ENCODE data around the gene SPTB.

- TF ChIP-seq, protein P1, sequence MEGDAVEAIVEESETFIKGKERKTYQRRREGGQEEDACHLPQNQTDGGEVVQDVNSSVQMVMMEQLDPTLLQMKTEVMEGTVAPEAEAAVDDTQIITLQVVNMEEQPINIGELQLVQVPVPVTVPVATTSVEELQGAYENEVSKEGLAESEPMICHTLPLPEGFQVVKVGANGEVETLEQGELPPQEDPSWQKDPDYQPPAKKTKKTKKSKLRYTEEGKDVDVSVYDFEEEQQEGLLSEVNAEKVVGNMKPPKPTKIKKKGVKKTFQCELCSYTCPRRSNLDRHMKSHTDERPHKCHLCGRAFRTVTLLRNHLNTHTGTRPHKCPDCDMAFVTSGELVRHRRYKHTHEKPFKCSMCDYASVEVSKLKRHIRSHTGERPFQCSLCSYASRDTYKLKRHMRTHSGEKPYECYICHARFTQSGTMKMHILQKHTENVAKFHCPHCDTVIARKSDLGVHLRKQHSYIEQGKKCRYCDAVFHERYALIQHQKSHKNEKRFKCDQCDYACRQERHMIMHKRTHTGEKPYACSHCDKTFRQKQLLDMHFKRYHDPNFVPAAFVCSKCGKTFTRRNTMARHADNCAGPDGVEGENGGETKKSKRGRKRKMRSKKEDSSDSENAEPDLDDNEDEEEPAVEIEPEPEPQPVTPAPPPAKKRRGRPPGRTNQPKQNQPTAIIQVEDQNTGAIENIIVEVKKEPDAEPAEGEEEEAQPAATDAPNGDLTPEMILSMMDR (IDR thresholded peaks at IDR 0.05) = no peak
- TF ChIP-seq POLR2A (IDR thresholded peaks at IDR 0.05) (no peak), EP300 (IDR thresholded peaks at IDR 0.05) (no peak)
Measured at GRCh38 chr14:64880221-64881121, 764 bp upstream of the SPTB start.
